ENCODE data around the gene OPA3. TPM values are rescaled to one million over a fixed set of nuclear protein-coding genes. Genes with fewer than 3 reads are reported as not detected.

The OPA3 gene
- total RNA-seq, 1 experiment from 2014 or later: 16.8 TPM

DNA sequence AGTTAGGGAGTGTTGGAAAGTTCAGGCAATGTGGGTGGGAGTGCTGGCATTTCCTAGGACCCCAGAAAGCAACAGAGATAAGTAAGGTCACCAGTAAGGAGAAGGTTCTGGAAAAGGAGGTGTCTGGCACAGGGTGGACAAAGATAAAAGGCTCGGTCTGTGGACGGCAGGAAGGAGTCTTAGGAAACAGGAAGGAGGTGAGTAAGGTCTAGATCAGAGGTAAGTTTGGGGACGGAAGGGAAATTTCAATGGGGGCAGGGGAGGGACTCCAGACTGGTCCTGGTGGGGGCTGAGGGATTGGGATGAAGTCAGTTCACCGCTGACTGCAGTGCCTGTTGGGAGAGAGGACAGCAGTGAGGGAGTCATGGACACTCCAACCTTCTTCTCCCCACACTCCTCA lies 7.8 kb upstream of the OPA3 start:
- ChIA-PET POLR2A (no interaction called here), CTCF (no interaction called here)
- BruUV-seq (replicated peaks): no TSS peak
- H3K9me3 Mint-ChIP-seq (ENCODE audit: unreplicated experiment): no peaks in the 10 kb centered on the region
- H3K36me3 Mint-ChIP-seq (ENCODE audit: insufficient read depth, unreplicated experiment): no peaks in the 10 kb centered on the region
- H3K4me1 Mint-ChIP-seq (ENCODE audit: insufficient read depth, unreplicated experiment): peaks cover 9% of the 10 kb centered on the region
- peaks cover 16% of the 10 kb centered on the region for H3K27me3 Mint-ChIP-seq (ENCODE audit: insufficient read depth, unreplicated experiment)
- intact Hi-C loops (cut with micrococcal nuclease): no loop called here
- H3K27ac Mint-ChIP-seq (ENCODE audit: low read depth, unreplicated experiment): no peak overlapping the region
- no peak overlapping the region for H3K4me3 Mint-ChIP-seq (ENCODE audit: unreplicated experiment)
- TF ChIP-seq, protein P1, sequence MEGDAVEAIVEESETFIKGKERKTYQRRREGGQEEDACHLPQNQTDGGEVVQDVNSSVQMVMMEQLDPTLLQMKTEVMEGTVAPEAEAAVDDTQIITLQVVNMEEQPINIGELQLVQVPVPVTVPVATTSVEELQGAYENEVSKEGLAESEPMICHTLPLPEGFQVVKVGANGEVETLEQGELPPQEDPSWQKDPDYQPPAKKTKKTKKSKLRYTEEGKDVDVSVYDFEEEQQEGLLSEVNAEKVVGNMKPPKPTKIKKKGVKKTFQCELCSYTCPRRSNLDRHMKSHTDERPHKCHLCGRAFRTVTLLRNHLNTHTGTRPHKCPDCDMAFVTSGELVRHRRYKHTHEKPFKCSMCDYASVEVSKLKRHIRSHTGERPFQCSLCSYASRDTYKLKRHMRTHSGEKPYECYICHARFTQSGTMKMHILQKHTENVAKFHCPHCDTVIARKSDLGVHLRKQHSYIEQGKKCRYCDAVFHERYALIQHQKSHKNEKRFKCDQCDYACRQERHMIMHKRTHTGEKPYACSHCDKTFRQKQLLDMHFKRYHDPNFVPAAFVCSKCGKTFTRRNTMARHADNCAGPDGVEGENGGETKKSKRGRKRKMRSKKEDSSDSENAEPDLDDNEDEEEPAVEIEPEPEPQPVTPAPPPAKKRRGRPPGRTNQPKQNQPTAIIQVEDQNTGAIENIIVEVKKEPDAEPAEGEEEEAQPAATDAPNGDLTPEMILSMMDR (IDR thresholded peaks at IDR 0.05; ENCODE audit: unreplicated experiment): no peak
- DNase-seq (ENCODE audit: unreplicated experiment): no peak

DNA sequence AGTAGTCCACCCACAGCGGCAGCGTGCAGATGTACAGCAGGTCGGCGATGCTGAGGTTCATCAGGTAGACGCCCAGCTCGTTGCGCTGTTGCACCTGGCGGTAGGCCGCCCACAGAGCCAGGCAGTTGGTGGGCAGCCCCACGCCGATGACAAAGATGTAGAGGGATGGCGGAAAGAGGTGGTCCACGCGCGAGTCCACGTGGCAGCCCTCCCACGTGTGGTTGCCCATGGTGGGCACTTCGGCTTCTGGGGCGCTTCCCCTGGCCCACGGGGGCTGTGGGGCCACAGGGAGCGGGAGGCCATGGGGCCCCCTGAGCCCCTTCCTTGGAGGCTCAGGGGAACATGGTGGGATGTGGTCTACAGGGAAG lies 7.0 kb upstream of the OPA3 start:
- Mint-ChIP-seq H3K27me3 (ENCODE audit: insufficient read depth, unreplicated experiment) (peaks cover 9% of the 10 kb centered on the region), H3K36me3 (ENCODE audit: insufficient read depth, unreplicated experiment) (no peaks in the 10 kb centered on the region), H3K4me3 (ENCODE audit: unreplicated experiment) (no peak overlapping the region), H3K9me3 (ENCODE audit: unreplicated experiment) (no peaks in the 10 kb centered on the region), H3K4me1 (ENCODE audit: insufficient read depth, unreplicated experiment) (peaks cover 9% of the 10 kb centered on the region), H3K27ac (ENCODE audit: low read depth, unreplicated experiment) (no peak overlapping the region)
- CTCF ChIA-PET: interaction anchor here (0.6 to 2.3 kb wide), 8 partner anchors 15 to 218 kb away, joined by 3 to 24 read pairs (median 3); no protein-coding TSS in a partner anchor
- BruUV-seq (replicated peaks): no TSS peak
- intact Hi-C loops (cut with micrococcal nuclease): loop anchor here (1.0 kb wide), 1 partner anchor 51 kb away; no protein-coding TSS in a partner anchor
- TF ChIP-seq, protein P1 (IDR thresholded peaks at IDR 0.05; ENCODE audit: unreplicated experiment): no peak
- POLR2A ChIA-PET: interaction anchor here (0.6 to 1.5 kb wide), 2 partner anchors 15 to 176 kb away, joined by 3 to 4 read pairs; no protein-coding TSS in a partner anchor
- no peak for DNase-seq (ENCODE audit: unreplicated experiment)

DNA sequence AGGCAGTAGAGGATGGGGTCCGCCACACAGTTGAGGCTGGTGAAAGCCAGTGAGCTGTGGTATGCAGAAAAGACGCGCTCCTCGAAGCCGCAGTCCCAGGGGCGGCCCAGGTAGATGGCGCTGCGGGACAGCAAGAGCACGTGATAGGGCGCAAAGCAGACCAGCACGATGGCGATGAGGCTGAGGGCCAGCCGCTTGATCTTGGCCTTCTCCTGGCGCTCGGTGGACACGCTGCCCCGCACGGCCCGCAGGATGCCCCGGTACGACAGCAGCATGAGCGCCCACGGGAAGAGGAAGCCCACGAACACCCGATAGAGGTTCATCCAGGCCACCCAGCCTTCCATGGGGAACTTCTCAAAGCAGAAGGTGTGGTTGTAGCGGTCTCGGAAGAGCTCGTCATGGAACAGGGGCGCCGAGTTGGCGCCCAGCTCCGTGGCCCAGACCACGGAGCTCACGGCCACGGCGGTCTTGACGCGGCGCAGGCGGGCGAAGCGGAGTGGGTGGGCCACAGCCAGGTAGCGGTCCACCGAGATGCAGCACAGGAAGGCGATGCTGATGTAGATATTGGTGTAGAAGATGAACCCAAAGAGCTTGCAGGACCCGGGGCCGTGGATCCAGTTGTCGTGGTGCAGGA lies 6.5 kb upstream of the OPA3 start:
- TF ChIP-seq, protein P1 (IDR thresholded peaks at IDR 0.05; ENCODE audit: unreplicated experiment): peak; percentile 56
- H3K27me3 Mint-ChIP-seq (ENCODE audit: insufficient read depth, unreplicated experiment): peaks cover 4% of the 10 kb centered on the region
- H3K9me3 Mint-ChIP-seq (ENCODE audit: unreplicated experiment): no peaks in the 10 kb centered on the region
- H3K36me3 Mint-ChIP-seq (ENCODE audit: insufficient read depth, unreplicated experiment): no peaks in the 10 kb centered on the region
- ChIA-PET POLR2A (interaction anchor here (0.6 to 1.5 kb wide), 3 partner anchors 14 to 177 kb away, joined by 3 to 4 read pairs (median 3); partner anchors contain the start of gene EML2), CTCF (interaction anchor here (0.5 to 2.3 kb wide), 14 partner anchors 14 to 605 kb away, joined by 3 to 24 read pairs (median 3); partner anchors contain the start of gene SIX5)
- intact Hi-C loops (cut with micrococcal nuclease): loop anchor here (1.0 kb wide), 1 partner anchor 51 kb away; no protein-coding TSS in a partner anchor
- H3K4me1 Mint-ChIP-seq (ENCODE audit: insufficient read depth, unreplicated experiment): peaks cover 9% of the 10 kb centered on the region
- no peak overlapping the region for H3K4me3 Mint-ChIP-seq (ENCODE audit: unreplicated experiment)
- no peak overlapping the region for H3K27ac Mint-ChIP-seq (ENCODE audit: low read depth, unreplicated experiment)
- peak; percentile 60 for DNase-seq (ENCODE audit: unreplicated experiment)
- no TSS peak for BruUV-seq (replicated peaks)

DNA sequence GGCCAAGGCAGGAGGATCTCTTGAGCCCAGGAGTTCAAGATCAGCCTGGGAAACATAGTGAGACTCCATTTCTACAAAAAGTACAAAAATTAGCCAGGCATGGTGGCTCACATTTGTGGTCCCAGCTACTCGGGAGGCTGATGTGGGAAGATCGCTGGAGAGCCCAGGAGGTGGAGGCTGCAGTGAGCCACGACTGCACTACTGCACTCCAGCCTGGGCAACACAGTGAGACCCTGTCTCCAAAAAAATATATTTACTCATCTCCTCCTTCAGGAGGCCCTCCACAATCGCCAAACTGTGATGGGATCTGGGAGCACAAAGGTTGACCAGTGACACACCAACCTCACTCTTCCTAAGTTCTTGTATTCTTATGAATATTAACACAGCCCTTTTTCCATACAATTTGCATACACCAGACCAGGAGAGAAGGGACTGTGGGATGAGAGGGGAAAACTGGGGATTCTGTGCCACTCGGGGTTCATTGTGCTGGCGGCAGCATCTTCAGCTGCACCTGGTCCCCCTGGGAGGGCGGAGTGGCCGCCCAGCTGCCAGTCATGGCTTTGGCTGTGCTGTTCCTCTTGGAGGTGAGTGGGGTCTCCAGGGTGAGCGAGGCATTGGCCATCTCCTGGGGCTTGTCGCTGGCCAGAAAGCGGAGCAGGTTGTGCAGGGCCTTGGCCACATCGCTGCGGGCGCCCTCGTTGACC lies 5.8 kb upstream of the OPA3 start:
- no TSS peak for BruUV-seq (replicated peaks)
- intact Hi-C loops (cut with micrococcal nuclease): loop anchor here (1.0 kb wide), 1 partner anchor 52 kb away; no protein-coding TSS in a partner anchor
- CTCF ChIA-PET: interaction anchor here (0.5 to 2.3 kb wide), 13 partner anchors 13 to 606 kb away, joined by 3 to 24 read pairs (median 3); partner anchors contain the start of gene SIX5

More for the DNA sequence above, 5.8 kb upstream of the OPA3 start:
- H3K27ac Mint-ChIP-seq (ENCODE audit: low read depth, unreplicated experiment): no peak overlapping the region
- POLR2A ChIA-PET: interaction anchor here (0.7 to 1.5 kb wide), 3 partner anchors 14 to 58 kb away, joined by 3 to 4 read pairs (median 3); partner anchors contain the start of gene EML2
- no peak overlapping the region for H3K4me3 Mint-ChIP-seq (ENCODE audit: unreplicated experiment)
- no peaks in the 10 kb centered on the region for H3K36me3 Mint-ChIP-seq (ENCODE audit: insufficient read depth, unreplicated experiment)
- TF ChIP-seq, protein P1 (IDR thresholded peaks at IDR 0.05; ENCODE audit: unreplicated experiment): no peak
- H3K4me1 Mint-ChIP-seq (ENCODE audit: insufficient read depth, unreplicated experiment): peaks cover 9% of the 10 kb centered on the region
- H3K27me3 Mint-ChIP-seq (ENCODE audit: insufficient read depth, unreplicated experiment): no peaks in the 10 kb centered on the region
- H3K9me3 Mint-ChIP-seq (ENCODE audit: unreplicated experiment): no peaks in the 10 kb centered on the region
- DNase-seq (ENCODE audit: unreplicated experiment): no peak
